ENCODE measurements around the gene CFAP46. TPM values are rescaled to one million over a fixed set of nuclear protein-coding genes. Genes with fewer than 3 reads are reported as not detected.

The CFAP46 gene
- total and polyA plus RNA-seq, 10 of the 15 experiments (the other 5 are each of a cell fraction or from before 2014, with no cell fraction given): 0.01 to 0.18 (median 0.03) TPM; not detected in 7

DNA sequence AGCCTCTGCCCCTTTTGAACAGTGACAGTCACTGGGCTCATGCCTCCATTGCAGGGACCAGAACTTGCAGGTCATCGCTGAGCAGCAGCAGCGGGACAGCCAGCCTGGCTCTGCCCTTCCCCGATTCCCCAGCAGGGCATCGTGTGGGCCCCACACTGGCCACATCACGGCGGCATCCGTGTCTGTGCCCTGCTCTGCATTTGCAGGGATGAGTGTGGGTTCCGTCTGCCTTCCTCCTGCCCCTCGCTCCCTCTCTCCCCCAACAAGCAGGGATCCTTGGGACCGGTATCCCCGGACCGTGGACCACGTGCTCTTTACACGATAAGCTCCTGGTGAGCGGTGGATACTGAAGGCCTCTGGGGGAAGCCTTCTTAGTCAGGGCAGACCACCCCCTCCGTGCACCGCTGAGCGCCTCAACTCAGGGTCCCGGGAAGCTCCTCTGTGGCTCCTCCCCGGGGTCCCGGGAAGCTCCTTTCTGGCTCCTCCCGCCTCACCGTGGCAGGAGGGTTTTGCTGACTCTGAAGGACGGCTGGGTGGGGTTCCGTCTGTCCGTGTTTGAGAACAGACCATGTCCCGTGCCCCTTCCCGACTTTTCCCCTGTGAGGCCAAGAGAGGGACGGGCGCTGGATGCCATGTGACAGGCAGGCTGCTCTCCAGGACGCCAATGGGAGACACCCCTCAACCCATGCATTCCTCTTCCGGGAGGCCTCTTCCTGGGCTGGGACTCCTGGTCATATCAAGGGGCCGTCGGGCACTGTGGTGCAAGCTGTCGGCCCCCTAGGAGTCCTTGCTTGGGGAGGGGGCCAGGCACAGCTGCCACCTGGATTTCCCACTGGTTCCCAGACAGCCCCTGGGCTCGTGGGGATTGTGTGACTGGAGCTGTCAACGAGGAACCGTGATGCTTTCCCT, 132.9 kb downstream of the CFAP46 start:
- no peaks in the 10 kb centered on the region; the same call in 2 of the 3 replicates for H3K9me3 ChIP-seq (replicated peaks; ENCODE audit: control insufficient read depth, insufficient read depth, low read length)
- FAIRE-seq (no peak), DNase-seq (ENCODE audit: low read depth, low spot score) (no peak), ATAC-seq (no peak)
- POLR2A ChIA-PET: no interaction called here
- no TSS peak for BruUV-seq (replicated peaks)
- TF ChIP-seq CBFB (IDR thresholded peaks at IDR 0.05; ENCODE audit: low read depth): no peak
- no peak for TF ChIP-seq PML (IDR thresholded peaks at IDR 0.05; ENCODE audit: low read length)
- no peak for TF ChIP-seq LARP7 (IDR thresholded peaks at IDR 0.05)
- no peak for TF ChIP-seq CBX5 (IDR thresholded peaks at IDR 0.05; ENCODE audit: low read depth)
- no peak for TF ChIP-seq STAT1 (conservative IDR thresholded peaks at IDR 0.05)
- TF ChIP-seq, protein P1, sequence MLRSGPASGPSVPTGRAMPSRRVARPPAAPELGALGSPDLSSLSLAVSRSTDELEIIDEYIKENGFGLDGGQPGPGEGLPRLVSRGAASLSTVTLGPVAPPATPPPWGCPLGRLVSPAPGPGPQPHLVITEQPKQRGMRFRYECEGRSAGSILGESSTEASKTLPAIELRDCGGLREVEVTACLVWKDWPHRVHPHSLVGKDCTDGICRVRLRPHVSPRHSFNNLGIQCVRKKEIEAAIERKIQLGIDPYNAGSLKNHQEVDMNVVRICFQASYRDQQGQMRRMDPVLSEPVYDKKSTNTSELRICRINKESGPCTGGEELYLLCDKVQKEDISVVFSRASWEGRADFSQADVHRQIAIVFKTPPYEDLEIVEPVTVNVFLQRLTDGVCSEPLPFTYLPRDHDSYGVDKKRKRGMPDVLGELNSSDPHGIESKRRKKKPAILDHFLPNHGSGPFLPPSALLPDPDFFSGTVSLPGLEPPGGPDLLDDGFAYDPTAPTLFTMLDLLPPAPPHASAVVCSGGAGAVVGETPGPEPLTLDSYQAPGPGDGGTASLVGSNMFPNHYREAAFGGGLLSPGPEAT (IDR thresholded peaks at IDR 0.05; ENCODE audit: low read depth): no peak
- TF ChIP-seq ZNF24 (IDR thresholded peaks at IDR 0.05): no peak
- TF ChIP-seq MEF2A (IDR thresholded peaks at IDR 0.05; ENCODE audit: insufficient read depth, low read depth, low read length): no peak
- no peak for TF ChIP-seq NR2F1 (conservative IDR thresholded peaks at IDR 0.05)
- no peak for TF ChIP-seq SP1 (IDR thresholded peaks at IDR 0.05; ENCODE audit: low read depth, low read length)
- no peak for TF ChIP-seq ZNF622 (IDR thresholded peaks at IDR 0.05)
- no peak for TF ChIP-seq FOS (IDR thresholded peaks at IDR 0.05; ENCODE audit: borderline replicate concordance, extremely low read depth, insufficient read length)
- TF ChIP-seq SPI1 (IDR thresholded peaks at IDR 0.05; ENCODE audit: borderline replicate concordance, insufficient read depth, low read depth, low read length): no peak
- TF ChIP-seq BMI1 (IDR thresholded peaks at IDR 0.05; ENCODE audit: borderline replicate concordance): no peak
- no peak for TF ChIP-seq MEF2B (IDR thresholded peaks at IDR 0.05; ENCODE audit: partially characterized antibody, poor library complexity, severe bottlenecking)
- no peak for TF ChIP-seq NFIC (IDR thresholded peaks at IDR 0.05; ENCODE audit: low read depth, low read length)
- no peak for TF ChIP-seq SREBF2 (IDR thresholded peaks at IDR 0.05; ENCODE audit: low read length)
- H3K79me2 ChIP-seq (ENCODE audit: control insufficient read depth, insufficient read depth, low read length): no peaks in the 10 kb centered on the region
- intact Hi-C loops (cut with micrococcal nuclease; ENCODE audit: unreplicated experiment): no loop called here
- WGBS (ENCODE audit: insufficient coverage, insufficient replicate concordance, low lambda C conversion rate, missing lambda C conversion rate): 54% methylated on average over 38 of the region's 38 CpGs
- CTCF ChIA-PET: no interaction called here
- SMC1A ChIA-PET (ENCODE audit: uncharacterized antibody, unreplicated experiment): no interaction called here
- H3K4me2 ChIP-seq (ENCODE audit: control insufficient read depth, insufficient read depth): no peak overlapping the region
- no peaks in the 10 kb centered on the region for H3K4me1 ChIP-seq (ENCODE audit: control insufficient read depth, insufficient read depth, low read length)
- RAD21 ChIA-PET (ENCODE audit: unreplicated experiment): no interaction called here
- no peak overlapping the region for H3K4me3 ChIP-seq
- no peaks in the 10 kb centered on the region for H3K36me3 ChIP-seq (ENCODE audit: control insufficient read depth in 2 of 2, insufficient read depth in 2 of 2, low read length in 1 of 2)
- H4K20me1 ChIP-seq (ENCODE audit: control insufficient read depth, insufficient read depth): no peaks in the 10 kb centered on the region
- in situ Hi-C loops (cut with MboI): no loop called here
- no peak overlapping the region for H3K9ac ChIP-seq (ENCODE audit: control insufficient read depth, insufficient read depth, low read length)
- no peak overlapping the region for H3K27ac ChIP-seq (ENCODE audit: control insufficient read depth, insufficient read depth)
- no peaks in the 10 kb centered on the region for H3K27me3 ChIP-seq (replicated peaks in 1 of 2; ENCODE audit: control insufficient read depth in 2 of 2, insufficient read depth in 2 of 2, low read length in 1 of 2)
- no peak overlapping the region for H2AFZ ChIP-seq (ENCODE audit: control insufficient read depth, low read depth, low read length)
